Measurements from ENCODE around the gene LGI1.

Gene LGI1

DNA sequence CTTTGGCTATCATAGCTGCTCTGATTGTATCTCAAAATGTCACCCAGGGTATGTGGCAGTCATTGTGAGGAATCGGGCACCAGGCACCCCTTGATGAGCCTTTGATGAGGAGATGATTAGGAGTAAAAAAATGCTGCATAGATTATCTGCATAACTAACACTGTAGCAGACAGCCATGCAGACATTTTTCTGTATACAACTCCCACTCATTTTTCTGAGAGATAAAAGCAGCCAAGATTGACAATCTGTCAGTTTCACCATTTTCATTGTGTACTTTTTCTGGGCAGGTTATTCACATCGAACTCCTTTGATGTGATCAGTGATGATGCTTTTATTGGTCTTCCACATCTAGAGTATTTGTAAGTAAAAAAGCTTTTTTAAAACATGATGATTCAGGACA, 19.4 kb downstream of the LGI1 start:
- no peaks in the 10 kb centered on the region for H3K27me3 ChIP-seq (ENCODE audit: control insufficient read depth, insufficient read depth, low read length)
- H3K36me3 ChIP-seq (ENCODE audit: control insufficient read depth, insufficient read depth, low read length): no peaks in the 10 kb centered on the region
- no peak overlapping the region for H3K4me3 ChIP-seq (ENCODE audit: low read depth, low read length)
- H3K4me1 ChIP-seq (ENCODE audit: control insufficient read depth, insufficient read depth, low read length): no peaks in the 10 kb centered on the region
- H3K9ac ChIP-seq (ENCODE audit: low read depth, low read length): no peak overlapping the region
- no peaks in the 10 kb centered on the region for H3K9me3 ChIP-seq (ENCODE audit: control insufficient read depth, insufficient read depth, low read length)

DNA sequence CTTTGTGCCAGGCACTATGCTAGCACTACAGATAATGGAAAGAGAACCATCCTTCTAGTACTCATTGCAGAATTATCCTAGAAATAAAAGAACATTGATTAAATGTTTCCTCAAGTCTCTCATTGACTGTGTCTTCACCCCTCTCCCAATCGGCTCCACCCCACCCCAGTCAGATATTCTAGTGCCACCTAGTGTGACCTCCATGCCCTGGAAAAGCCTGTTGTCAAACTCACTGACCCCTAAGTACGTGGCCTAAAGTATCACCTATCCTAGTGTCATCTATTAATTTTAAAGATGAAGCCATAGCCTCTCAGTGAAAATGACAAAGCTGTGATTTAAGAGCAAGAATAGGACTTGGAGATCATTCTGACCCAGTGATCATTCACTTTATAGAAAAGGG, 26.3 kb downstream of the LGI1 start:
- Histone ChIP-seq H3K27me3 (ENCODE audit: control insufficient read depth, insufficient read depth, low read length) (no peaks in the 10 kb centered on the region), H3K9me3 (ENCODE audit: control insufficient read depth, insufficient read depth, low read length) (no peaks in the 10 kb centered on the region), H3K4me3 (ENCODE audit: low read depth, low read length) (no peak overlapping the region), H3K4me1 (ENCODE audit: control insufficient read depth, insufficient read depth, low read length) (peaks cover 4% of the 10 kb centered on the region), H3K9ac (ENCODE audit: low read depth, low read length) (no peak overlapping the region), H3K36me3 (ENCODE audit: control insufficient read depth, insufficient read depth, low read length) (no peaks in the 10 kb centered on the region)

DNA sequence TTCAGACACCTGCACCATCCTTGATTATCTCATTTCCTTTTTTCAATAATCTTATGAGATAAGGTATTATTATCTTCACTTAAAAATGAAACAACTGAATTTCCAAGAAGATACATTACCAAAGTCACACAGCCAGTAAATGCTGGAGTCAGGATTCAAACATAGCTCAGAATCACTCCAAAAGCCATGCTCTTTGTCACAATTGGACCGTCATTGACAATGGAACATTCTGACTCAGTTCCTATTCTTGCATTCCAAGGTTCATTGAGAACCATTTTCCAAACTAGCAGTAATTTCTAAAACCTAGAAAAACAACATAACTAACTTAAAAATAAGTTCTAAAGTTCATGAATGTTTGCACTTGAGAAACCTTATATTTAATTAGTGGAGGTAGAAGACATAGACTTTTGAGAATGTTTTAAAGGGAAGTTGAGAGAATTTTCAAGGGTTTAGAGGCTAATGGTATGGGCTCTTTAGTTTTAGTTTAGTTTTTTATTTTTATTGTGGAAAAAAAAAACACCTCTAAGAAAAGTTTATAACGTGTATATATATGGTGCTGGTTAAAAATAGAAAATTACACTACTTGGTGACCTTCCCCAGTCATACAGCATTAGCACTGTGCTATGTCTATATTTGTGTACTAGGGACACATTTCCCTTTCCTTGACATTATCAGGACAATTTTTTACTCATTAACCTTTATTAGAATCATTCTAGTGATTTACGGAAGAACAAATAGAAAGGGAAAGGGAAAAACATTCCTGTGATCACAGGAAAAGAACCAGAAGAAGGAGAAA, 30.9 kb downstream of the LGI1 start:
- H3K9me3 ChIP-seq (ENCODE audit: control insufficient read depth, insufficient read depth, low read length): no peaks in the 10 kb centered on the region
- no peaks in the 10 kb centered on the region for H3K27me3 ChIP-seq (ENCODE audit: control insufficient read depth, insufficient read depth, low read length)
- H3K4me3 ChIP-seq (ENCODE audit: low read depth, low read length): no peak overlapping the region
- H3K4me1 ChIP-seq (ENCODE audit: control insufficient read depth, insufficient read depth, low read length): peaks cover 15% of the 10 kb centered on the region
- no peak overlapping the region for H3K9ac ChIP-seq (ENCODE audit: low read depth, low read length)
- H3K36me3 ChIP-seq (ENCODE audit: control insufficient read depth, insufficient read depth, low read length): no peaks in the 10 kb centered on the region

DNA sequence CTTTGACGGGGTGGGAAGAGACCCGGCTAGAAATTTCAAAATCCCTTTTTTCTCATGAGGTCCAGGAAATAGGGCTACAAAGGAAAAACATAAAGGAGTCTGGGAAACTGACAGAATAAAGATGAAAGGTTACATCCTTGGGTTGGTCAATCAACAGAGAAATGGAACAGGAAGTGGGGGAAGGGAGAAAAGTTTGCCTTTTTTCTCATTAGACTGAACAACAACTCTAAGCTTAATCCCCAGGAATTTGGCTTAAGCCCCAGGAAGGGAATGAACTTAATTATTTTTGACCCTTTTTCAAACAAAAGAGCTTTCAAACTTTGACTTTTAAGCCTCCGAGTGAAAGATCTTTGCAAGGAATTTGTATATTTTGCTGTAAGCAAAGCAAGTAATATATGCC, 32.7 kb downstream of the LGI1 start:
- Histone ChIP-seq H3K9ac (ENCODE audit: low read depth, low read length) (no peak overlapping the region), H3K27me3 (ENCODE audit: control insufficient read depth, insufficient read depth, low read length) (no peaks in the 10 kb centered on the region)

DNA sequence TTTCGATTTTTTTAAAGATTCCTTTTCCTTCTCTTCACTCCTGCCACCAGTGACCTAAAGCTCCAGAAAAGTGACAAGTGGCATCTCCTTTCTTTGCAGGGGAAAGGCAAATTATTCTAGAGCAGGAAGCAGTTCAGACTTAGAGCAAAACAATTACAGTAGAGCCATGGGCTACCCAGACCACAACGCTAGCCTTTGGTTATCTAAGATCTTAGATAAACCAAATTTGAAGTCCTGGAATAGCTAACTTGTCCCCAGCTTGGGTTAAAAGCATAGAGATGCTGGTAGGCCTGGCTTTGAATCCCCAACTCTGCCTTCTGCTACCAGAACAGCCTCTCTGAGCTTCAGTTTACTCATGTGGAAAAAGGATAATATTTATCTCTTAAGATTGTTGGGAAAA, 38.4 kb downstream of the LGI1 start:
- no peak overlapping the region for H3K9ac ChIP-seq (ENCODE audit: low read depth, low read length)
- no peaks in the 10 kb centered on the region for H3K9me3 ChIP-seq (ENCODE audit: control insufficient read depth, insufficient read depth, low read length)
- H3K27me3 ChIP-seq (ENCODE audit: control insufficient read depth, insufficient read depth, low read length): no peaks in the 10 kb centered on the region
- no peaks in the 10 kb centered on the region for H3K36me3 ChIP-seq (ENCODE audit: control insufficient read depth, insufficient read depth, low read length)
- no peak overlapping the region for H3K4me3 ChIP-seq (ENCODE audit: low read depth, low read length)
- H3K4me1 ChIP-seq (ENCODE audit: control insufficient read depth, insufficient read depth, low read length): no peaks in the 10 kb centered on the region

More for the DNA sequence above, 32.7 kb downstream of the LGI1 start:
- Histone ChIP-seq H3K36me3 (ENCODE audit: control insufficient read depth, insufficient read depth, low read length) (no peaks in the 10 kb centered on the region), H3K4me3 (ENCODE audit: low read depth, low read length) (no peak overlapping the region), H3K4me1 (ENCODE audit: control insufficient read depth, insufficient read depth, low read length) (peaks cover 15% of the 10 kb centered on the region), H3K9me3 (ENCODE audit: control insufficient read depth, insufficient read depth, low read length) (no peaks in the 10 kb centered on the region)

DNA sequence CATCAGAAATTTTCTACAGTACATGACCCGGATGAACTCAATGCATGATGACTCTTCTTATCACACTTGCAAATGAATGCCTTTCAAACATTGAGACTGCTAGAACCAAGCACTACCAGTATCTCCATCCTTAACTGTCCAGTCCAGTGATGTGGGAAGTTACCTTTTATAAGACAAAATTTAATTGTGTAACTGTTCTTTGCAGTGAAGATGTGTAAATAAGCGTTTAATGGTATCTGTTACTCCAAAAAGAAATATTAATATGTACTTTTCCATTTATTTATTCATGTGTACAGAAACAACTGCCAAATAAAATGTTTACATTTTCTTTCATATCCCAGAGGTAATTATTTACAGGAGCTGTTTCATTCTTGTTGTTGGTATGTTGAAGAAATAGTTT, 40.1 kb downstream of the LGI1 start:
- no peak overlapping the region for H3K4me3 ChIP-seq (ENCODE audit: low read depth, low read length)
- H3K36me3 ChIP-seq (ENCODE audit: control insufficient read depth, insufficient read depth, low read length): no peaks in the 10 kb centered on the region
- no peak overlapping the region for H3K9ac ChIP-seq (ENCODE audit: low read depth, low read length)
- H3K4me1 ChIP-seq (ENCODE audit: control insufficient read depth, insufficient read depth, low read length): no peaks in the 10 kb centered on the region
- H3K27me3 ChIP-seq (ENCODE audit: control insufficient read depth, insufficient read depth, low read length): peaks cover 12% of the 10 kb centered on the region
- H3K9me3 ChIP-seq (ENCODE audit: control insufficient read depth, insufficient read depth, low read length): no peaks in the 10 kb centered on the region

DNA sequence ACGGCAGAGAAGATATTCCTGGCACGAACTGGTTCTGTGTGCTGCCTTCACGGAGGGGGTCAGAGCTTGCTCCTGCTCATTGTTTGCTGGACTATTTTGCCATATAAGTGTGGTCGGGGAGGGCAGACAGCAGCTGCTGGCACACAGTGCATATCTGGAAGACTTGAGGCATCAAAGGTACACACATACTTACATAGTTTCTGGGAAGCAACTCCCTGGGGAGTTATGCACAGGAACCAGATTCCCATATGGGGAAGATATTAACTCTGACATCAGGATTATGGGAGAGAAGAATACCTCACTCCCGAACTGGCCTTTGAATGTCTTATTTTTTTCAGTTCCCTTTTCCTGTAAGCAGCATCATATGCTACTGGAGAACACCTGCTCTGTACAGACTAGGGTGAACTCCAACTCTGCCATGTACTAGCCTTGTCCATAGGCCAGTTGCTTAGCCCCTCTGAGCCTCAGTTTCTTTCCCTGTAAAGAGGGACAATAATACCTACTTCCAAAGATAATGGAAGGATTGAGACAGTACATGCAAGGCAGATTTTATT, 41.5 kb downstream of the LGI1 start:
- no peaks in the 10 kb centered on the region for H3K36me3 ChIP-seq (ENCODE audit: control insufficient read depth, insufficient read depth, low read length)
- H3K4me1 ChIP-seq (ENCODE audit: control insufficient read depth, insufficient read depth, low read length): peaks cover 3% of the 10 kb centered on the region
- H3K9me3 ChIP-seq (ENCODE audit: control insufficient read depth, insufficient read depth, low read length): no peaks in the 10 kb centered on the region
- H3K9ac ChIP-seq (ENCODE audit: low read depth, low read length): no peak overlapping the region
- H3K4me3 ChIP-seq (ENCODE audit: low read depth, low read length): no peak overlapping the region
- peaks cover 16% of the 10 kb centered on the region for H3K27me3 ChIP-seq (ENCODE audit: control insufficient read depth, insufficient read depth, low read length)

DNA sequence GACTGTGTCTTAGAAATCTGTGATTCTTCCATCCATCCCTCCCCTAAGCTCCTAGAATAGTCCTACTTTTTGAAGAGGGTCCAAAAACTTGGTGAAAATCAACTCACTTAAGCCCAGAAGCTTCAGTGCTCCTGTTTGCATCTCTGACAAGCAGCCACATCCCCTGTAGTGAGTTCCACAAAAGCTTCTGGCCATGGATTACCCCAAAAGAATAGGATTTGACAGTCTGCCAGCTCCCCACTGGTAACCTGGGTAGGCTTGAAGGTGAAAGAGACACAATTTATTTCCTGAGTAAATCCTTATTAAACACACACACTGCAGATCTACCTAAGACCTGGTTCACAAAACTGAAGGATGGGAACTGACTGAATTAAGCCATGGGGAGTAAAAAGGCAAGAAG, 46.5 kb downstream of the LGI1 start:
- no peaks in the 10 kb centered on the region for H3K36me3 ChIP-seq (ENCODE audit: control insufficient read depth, insufficient read depth, low read length)
- H3K9me3 ChIP-seq (ENCODE audit: control insufficient read depth, insufficient read depth, low read length): no peaks in the 10 kb centered on the region
- no peak overlapping the region for H3K9ac ChIP-seq (ENCODE audit: low read depth, low read length)
- H3K4me1 ChIP-seq (ENCODE audit: control insufficient read depth, insufficient read depth, low read length): peaks cover 9% of the 10 kb centered on the region
- H3K27me3 ChIP-seq (ENCODE audit: control insufficient read depth, insufficient read depth, low read length): peaks cover 19% of the 10 kb centered on the region
- no peak overlapping the region for H3K4me3 ChIP-seq (ENCODE audit: low read depth, low read length)

DNA sequence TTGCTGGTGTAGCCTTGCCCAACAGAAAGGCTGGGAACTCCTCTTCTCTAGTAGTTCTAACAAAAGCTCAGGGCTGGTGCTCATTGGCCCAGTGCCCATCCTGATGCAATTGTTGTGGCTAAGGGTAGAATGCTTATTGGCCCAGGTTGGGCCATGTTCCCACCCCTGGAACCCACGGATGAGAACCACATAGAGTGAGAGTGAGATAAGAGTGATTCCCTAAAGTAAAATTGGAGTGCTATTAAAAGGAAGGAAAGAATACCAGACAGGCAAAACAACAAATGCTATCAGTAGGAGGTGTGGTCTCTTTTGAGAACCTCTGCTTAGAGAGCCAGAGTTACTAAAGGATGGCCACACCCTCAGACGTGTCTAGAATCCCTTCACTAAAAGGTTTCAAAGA, 49.2 kb downstream of the LGI1 start:
- H3K9me3 ChIP-seq (ENCODE audit: control insufficient read depth, insufficient read depth, low read length): no peaks in the 10 kb centered on the region
- no peaks in the 10 kb centered on the region for H3K36me3 ChIP-seq (ENCODE audit: control insufficient read depth, insufficient read depth, low read length)
- H3K4me3 ChIP-seq (ENCODE audit: low read depth, low read length): no peak overlapping the region

DNA sequence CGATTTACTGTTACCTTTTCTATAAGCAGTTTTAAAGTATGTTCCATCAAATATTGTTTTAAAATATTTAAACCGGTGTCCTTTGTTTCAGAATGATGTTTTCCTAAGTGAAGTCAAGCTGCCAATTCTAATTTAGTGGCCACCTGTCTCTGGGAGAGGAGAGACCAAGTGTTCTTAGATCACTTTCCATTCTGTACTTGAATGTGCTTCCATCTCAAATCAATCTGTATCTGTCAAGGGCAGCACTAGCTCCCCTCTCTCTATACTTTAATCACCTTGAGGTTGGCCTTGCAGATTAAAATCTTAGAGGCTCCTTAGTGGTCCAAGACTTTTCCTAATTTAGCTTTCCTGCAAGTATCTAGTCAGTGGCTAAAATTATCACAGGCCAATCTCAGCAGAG, 49.6 kb downstream of the LGI1 start:
- H3K27me3 ChIP-seq (ENCODE audit: control insufficient read depth, insufficient read depth, low read length): peaks cover 10% of the 10 kb centered on the region
- H3K9ac ChIP-seq (ENCODE audit: low read depth, low read length): no peak overlapping the region
- peaks cover 9% of the 10 kb centered on the region for H3K4me1 ChIP-seq (ENCODE audit: control insufficient read depth, insufficient read depth, low read length)
- no peak overlapping the region for H3K4me3 ChIP-seq (ENCODE audit: low read depth, low read length)
- H3K9me3 ChIP-seq (ENCODE audit: control insufficient read depth, insufficient read depth, low read length): no peaks in the 10 kb centered on the region
- no peaks in the 10 kb centered on the region for H3K36me3 ChIP-seq (ENCODE audit: control insufficient read depth, insufficient read depth, low read length)

More for the DNA sequence above, 49.2 kb downstream of the LGI1 start:
- peaks cover 14% of the 10 kb centered on the region for H3K27me3 ChIP-seq (ENCODE audit: control insufficient read depth, insufficient read depth, low read length)
- H3K9ac ChIP-seq (ENCODE audit: low read depth, low read length): no peak overlapping the region
- H3K4me1 ChIP-seq (ENCODE audit: control insufficient read depth, insufficient read depth, low read length): peaks cover 9% of the 10 kb centered on the region

DNA sequence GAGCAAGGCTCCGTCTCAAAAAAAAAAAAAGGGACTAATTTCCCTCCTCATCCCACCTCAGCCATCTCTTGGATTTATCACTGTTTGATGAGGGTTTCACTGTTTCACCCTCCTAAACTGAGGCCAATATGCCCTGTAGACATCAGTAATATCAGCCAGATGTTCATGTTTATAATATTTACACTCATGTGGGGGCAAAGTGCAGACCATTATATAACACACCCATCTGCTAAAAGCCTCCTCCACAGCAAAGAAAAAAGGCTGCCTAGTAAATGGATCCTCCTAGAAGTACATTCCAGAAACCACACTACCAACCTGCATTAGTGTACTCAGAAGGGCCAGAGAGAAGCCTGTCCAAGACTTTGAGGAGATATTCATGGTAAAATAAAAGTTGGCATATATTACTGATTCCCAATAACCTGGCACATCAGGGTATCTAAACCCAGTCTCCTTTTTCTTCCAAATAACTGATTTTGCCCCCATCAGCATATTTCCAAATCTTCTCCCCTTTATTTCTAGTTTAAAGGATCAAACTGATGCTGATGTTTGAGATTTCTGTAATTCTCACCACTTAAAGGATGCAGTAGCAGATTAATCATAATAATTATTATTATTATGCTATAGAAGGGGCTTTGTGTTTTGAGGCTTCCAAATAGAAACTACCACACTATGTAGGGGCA, 55.1 kb downstream of the LGI1 start:
- H3K27me3 ChIP-seq (ENCODE audit: control insufficient read depth, insufficient read depth, low read length): peaks cover 16% of the 10 kb centered on the region
- H3K9ac ChIP-seq (ENCODE audit: low read depth, low read length): no peak overlapping the region
- H3K9me3 ChIP-seq (ENCODE audit: control insufficient read depth, insufficient read depth, low read length): no peaks in the 10 kb centered on the region
- H3K4me3 ChIP-seq (ENCODE audit: low read depth, low read length): no peak overlapping the region
- no peaks in the 10 kb centered on the region for H3K36me3 ChIP-seq (ENCODE audit: control insufficient read depth, insufficient read depth, low read length)
- H3K4me1 ChIP-seq (ENCODE audit: control insufficient read depth, insufficient read depth, low read length): peaks cover 8% of the 10 kb centered on the region

Measured in iPS-15b (cell line).